GM12874 (cell line): ENCODE data around the gene DTNB.

Source experiments
- TF ChIP-seq, protein P1 (sequence below): IDR thresholded peaks from 2 replicates; pipeline ENCODE4 v1.5.1; 2011; ENCODE audit warnings: low read depth, mild to moderate bottlenecking, control low read depth, low read length, moderate library complexity; ENCODE audit not compliant: insufficient read depth

DTNB gene

GRCh38 chr2:25620077-25620476 lies 53.3 kb downstream of the DTNB start:
- TF ChIP-seq, protein P1, sequence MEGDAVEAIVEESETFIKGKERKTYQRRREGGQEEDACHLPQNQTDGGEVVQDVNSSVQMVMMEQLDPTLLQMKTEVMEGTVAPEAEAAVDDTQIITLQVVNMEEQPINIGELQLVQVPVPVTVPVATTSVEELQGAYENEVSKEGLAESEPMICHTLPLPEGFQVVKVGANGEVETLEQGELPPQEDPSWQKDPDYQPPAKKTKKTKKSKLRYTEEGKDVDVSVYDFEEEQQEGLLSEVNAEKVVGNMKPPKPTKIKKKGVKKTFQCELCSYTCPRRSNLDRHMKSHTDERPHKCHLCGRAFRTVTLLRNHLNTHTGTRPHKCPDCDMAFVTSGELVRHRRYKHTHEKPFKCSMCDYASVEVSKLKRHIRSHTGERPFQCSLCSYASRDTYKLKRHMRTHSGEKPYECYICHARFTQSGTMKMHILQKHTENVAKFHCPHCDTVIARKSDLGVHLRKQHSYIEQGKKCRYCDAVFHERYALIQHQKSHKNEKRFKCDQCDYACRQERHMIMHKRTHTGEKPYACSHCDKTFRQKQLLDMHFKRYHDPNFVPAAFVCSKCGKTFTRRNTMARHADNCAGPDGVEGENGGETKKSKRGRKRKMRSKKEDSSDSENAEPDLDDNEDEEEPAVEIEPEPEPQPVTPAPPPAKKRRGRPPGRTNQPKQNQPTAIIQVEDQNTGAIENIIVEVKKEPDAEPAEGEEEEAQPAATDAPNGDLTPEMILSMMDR, result no peak

GRCh38 chr2:25619185-25619584 lies 54.2 kb downstream of the DTNB start:
- TF ChIP-seq, protein P1, result no peak

DNA sequence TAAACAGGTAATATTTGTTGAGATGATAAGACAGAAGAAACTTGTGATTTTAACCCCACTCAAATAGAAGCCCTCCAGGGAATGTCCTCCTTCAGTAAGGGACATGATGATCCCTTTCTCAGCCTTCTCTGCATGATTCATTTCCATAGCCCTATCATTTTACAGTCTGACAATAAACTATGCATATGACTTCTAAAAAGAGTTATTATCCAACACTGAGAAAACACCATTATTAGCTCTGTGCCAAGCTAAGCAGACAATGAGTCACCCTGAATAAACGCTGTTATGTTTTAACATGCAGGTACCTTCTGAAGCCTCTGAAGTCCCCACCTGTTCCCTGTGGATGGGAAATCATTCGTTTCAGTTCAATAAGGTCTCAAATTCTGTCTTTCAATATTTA lies 54.7 kb downstream of the DTNB start:
- TF ChIP-seq, protein P1, result no peak

- TF ChIP-seq, protein P1, result no peak
Observed at GRCh38 chr2:25617948-25618646, 55.3 kb downstream of the DTNB start.

GRCh38 chr2:25615920-25616319 lies 57.5 kb downstream of the DTNB start:
- TF ChIP-seq, protein P1, result no peak

GRCh38 chr2:25615386-25615785 lies 58.0 kb downstream of the DTNB start:
- TF ChIP-seq, protein P1, result no peak

- TF ChIP-seq, protein P1, result no peak
Observed at GRCh38 chr2:25614711-25615110, 58.7 kb downstream of the DTNB start.
